Hepatocyte (in vitro differentiated cells): ENCODE measurements around the gene ATP7B.

ENCODE experiments used
- EZH2 ChIP-seq: fragments of 200-600 bp; sonication (generic); IDR thresholded peaks from 2 replicates; pipeline ENCODE4 v1.6.1; 2016; ENCODE audit warnings: antibody characterized with exemption, mild to moderate bottlenecking, borderline replicate concordance
- EZH2phosphoT487 ChIP-seq: fragments of 200-600 bp; sonication (generic); IDR thresholded peaks from one replicate; pipeline ENCODE4 v1.6.1; 2018; ENCODE audit warnings: antibody characterized with exemption, mild to moderate bottlenecking, low read depth, moderate library complexity; ENCODE audit not compliant: unreplicated experiment, severe bottlenecking
- TF ChIP-seq, protein P1 (sequence below): fragments of 200-600 bp; sonication (generic); IDR thresholded peaks from 2 replicates; pipeline ENCODE4 v1.5.1; 2016; ENCODE audit warnings: antibody characterized with exemption, mild to moderate bottlenecking; ENCODE audit not compliant: poor library complexity

DNA sequence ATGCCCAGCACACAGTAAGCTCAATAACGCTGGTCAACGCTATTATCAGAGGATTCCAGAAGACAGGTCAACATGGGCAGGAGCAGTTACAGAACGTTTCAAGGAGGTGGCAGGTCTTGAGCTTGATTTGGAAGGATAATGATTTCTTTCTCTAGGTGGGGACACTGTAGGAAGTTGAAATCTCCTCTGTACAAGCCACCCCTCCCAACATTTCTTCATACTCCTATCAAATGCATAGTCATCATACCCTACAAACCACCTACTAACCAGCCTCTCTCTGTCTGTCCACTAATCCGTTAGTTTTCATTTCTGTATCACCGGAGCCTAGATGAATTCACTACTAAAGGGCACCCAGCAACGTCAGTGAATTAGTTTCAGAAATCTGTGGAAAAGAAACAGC is 1.3 kb downstream of the ATP7B start:
- TF ChIP-seq, protein P1, sequence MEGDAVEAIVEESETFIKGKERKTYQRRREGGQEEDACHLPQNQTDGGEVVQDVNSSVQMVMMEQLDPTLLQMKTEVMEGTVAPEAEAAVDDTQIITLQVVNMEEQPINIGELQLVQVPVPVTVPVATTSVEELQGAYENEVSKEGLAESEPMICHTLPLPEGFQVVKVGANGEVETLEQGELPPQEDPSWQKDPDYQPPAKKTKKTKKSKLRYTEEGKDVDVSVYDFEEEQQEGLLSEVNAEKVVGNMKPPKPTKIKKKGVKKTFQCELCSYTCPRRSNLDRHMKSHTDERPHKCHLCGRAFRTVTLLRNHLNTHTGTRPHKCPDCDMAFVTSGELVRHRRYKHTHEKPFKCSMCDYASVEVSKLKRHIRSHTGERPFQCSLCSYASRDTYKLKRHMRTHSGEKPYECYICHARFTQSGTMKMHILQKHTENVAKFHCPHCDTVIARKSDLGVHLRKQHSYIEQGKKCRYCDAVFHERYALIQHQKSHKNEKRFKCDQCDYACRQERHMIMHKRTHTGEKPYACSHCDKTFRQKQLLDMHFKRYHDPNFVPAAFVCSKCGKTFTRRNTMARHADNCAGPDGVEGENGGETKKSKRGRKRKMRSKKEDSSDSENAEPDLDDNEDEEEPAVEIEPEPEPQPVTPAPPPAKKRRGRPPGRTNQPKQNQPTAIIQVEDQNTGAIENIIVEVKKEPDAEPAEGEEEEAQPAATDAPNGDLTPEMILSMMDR, result no peak
- no peak for TF ChIP-seq EZH2phosphoT487
- no peak for TF ChIP-seq EZH2
